ENCODE data around the gene TNRC18. TPM values are rescaled to one million over a fixed set of nuclear protein-coding genes. Genes with fewer than 3 reads are reported as not detected.

Gene TNRC18
- total and polyA plus RNA-seq, 4 donors, result 33.4 to 117 (median 84.1) TPM

- no peak overlapping the region for H3K4me3 ChIP-seq
- H3K9me3 ChIP-seq (ENCODE audit: control insufficient read depth in 4 of 4, insufficient read depth in 3 of 4, low read length in 3 of 4), result peaks cover 0 to 8% (median 3%) of the 10 kb centered on the region in 4 donors
- no peaks in the 10 kb centered on the region for H3K27me3 ChIP-seq (ENCODE audit: control insufficient read depth in 3 of 3, insufficient read depth in 3 of 3, low read length in 2 of 3)
- DNase-seq (peak; percentile 50 to 79 (median 64)), ATAC-seq (ENCODE audit: insufficient read depth, low FRiP score) (no peak)
- TF ChIP-seq CTCF (IDR thresholded peaks at IDR 0.05; ENCODE audit: control extremely low read depth, extremely low read depth), result no peak
- H3K27ac ChIP-seq (ENCODE audit: low read depth in 1 of 2, low read length in 1 of 2), result no peak overlapping the region
- 73 to 88% methylated on average over 5 of the region's 5 CpGs for WGBS, 2 donors
- H3K36me3 ChIP-seq (ENCODE audit: control insufficient read depth in 4 of 4, insufficient read depth in 4 of 4, low read length in 4 of 4), result peaks cover 0 to 8% (median under 1%) of the 10 kb centered on the region in 4 donors
- no peak overlapping the region for H3K9ac ChIP-seq (ENCODE audit: insufficient read depth in 1 of 2, low read length in 2 of 2)
- H3K4me1 ChIP-seq (ENCODE audit: control insufficient read depth in 5 of 5, insufficient read depth in 5 of 5, low read length in 5 of 5), result peaks cover 0 to 16% (median 6%) of the 10 kb centered on the region in 5 donors
Measured at GRCh38 chr7:5437987-5438386, 14.4 kb upstream of the TNRC18 start.

DNA sequence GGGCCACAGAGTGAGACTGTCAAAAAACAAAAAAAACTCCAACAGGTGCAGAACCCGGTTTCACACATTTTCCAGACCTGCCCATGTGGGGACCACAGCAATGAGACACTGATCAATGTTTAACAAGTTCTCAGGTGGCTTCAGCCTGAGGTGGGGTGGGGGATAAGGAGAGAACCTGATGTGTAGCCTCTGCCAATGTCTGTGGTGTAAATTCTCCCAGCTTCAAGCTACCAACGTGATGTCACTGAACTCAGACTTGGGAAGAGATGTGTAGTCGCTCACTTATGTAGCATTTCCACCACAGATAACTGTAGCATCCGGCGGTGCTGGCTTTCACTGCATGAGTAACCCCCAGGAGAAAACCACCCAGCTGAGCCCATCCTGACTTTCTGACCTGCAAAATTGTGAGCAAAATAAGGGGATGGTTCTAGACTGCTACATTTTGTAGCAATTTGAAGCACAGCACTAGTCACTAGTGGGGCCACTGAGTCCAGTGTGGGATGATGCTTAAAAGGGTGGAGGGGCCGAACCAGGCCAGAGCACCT, 13.8 kb upstream of the TNRC18 start:
- H3K4me1 ChIP-seq (ENCODE audit: control insufficient read depth in 5 of 5, insufficient read depth in 5 of 5, low read length in 5 of 5), result peaks cover 0 to 16% (median 6%) of the 10 kb centered on the region in 5 donors
- H3K4me3 ChIP-seq, result no peak overlapping the region
- H3K9me3 ChIP-seq (ENCODE audit: control insufficient read depth in 4 of 4, insufficient read depth in 3 of 4, low read length in 3 of 4), result peaks cover 0 to 9% (median 3%) of the 10 kb centered on the region in 4 donors
- no peak for DNase-seq
- peaks cover 0 to 8% (median under 1%) of the 10 kb centered on the region in 4 donors for H3K36me3 ChIP-seq (ENCODE audit: control insufficient read depth in 4 of 4, insufficient read depth in 4 of 4, low read length in 4 of 4)
- ATAC-seq (ENCODE audit: insufficient read depth, low FRiP score), result no peak
- no peak overlapping the region for H3K9ac ChIP-seq (ENCODE audit: insufficient read depth in 1 of 2, low read length in 2 of 2)
- TF ChIP-seq CTCF (IDR thresholded peaks at IDR 0.05; ENCODE audit: control extremely low read depth, extremely low read depth), result no peak
- H3K27ac ChIP-seq (ENCODE audit: low read depth in 1 of 2, low read length in 1 of 2), result no peak overlapping the region
- H3K27me3 ChIP-seq (ENCODE audit: control insufficient read depth in 3 of 3, insufficient read depth in 3 of 3, low read length in 2 of 3), result no peaks in the 10 kb centered on the region
- 95% methylated on average over 6 of the region's 6 CpGs for WGBS, 2 donors

DNA sequence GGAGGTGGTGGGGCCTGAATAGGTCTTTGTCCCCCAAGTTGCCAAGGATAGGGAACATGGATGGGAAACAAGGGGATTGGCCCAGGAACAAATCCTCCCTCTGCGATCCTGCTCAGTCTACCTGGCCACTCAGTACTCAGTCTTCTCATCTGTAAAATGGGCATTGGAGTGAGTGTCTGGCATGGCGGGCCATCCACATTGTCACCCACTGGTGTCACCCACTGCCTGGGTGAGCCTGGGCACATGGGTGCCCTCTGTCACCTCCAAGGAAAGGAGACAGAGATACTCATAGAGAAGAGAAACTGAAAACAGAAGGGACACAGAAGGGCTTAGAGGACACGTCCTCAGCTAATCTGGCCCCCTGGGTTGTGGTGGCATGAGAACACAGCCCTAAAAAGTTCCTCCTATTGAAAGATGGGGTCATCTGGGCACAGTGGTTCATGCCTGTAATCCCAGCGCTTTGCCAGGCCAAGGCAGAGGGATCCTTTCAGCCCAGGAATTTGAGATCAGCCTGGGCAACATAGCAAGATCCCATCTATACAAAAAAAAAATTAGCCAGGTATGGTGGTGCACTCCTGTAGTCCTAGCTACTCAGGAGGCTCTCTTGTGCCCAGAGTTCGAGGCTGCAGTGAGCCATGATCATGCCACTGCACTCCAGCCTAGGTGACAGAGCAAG, 12.5 kb upstream of the TNRC18 start:
- WGBS, 2 donors, result 92 to 96% methylated on average over 5 of the region's 5 CpGs
- H3K9ac ChIP-seq (ENCODE audit: insufficient read depth in 1 of 2, low read length in 2 of 2), result no peak overlapping the region
- no peak for ATAC-seq (ENCODE audit: insufficient read depth, low FRiP score)
- H3K4me1 ChIP-seq (ENCODE audit: control insufficient read depth in 5 of 5, insufficient read depth in 5 of 5, low read length in 5 of 5), result peaks cover 0 to 16% (median 0%) of the 10 kb centered on the region in 5 donors
- TF ChIP-seq CTCF (IDR thresholded peaks at IDR 0.05; ENCODE audit: control extremely low read depth, extremely low read depth), result no peak
- no peaks in the 10 kb centered on the region for H3K27me3 ChIP-seq (ENCODE audit: control insufficient read depth in 3 of 3, insufficient read depth in 3 of 3, low read length in 2 of 3)
- no peak overlapping the region for H3K4me3 ChIP-seq
- DNase-seq, result no peak
- no peak overlapping the region for H3K27ac ChIP-seq (ENCODE audit: low read depth in 1 of 2, low read length in 1 of 2)
- H3K9me3 ChIP-seq (ENCODE audit: control insufficient read depth in 4 of 4, insufficient read depth in 3 of 4, low read length in 3 of 4), result peaks cover 0 to 9% (median 3%) of the 10 kb centered on the region in 4 donors
- H3K36me3 ChIP-seq (ENCODE audit: control insufficient read depth in 4 of 4, insufficient read depth in 4 of 4, low read length in 4 of 4), result peaks cover 0 to 8% (median under 1%) of the 10 kb centered on the region in 4 donors

Measured in lung (tissue), 12 donors.